GM19324 (cell line): ENCODE measurements around the gene CXCR4.
"Not testable (repeated sequence)": the region's sequence is repeated elsewhere in the genome, so short reads cannot be mapped to it uniquely, and the experiment has no call there.

ENCODE experiments used
- ATAC-seq: cut with Tn5 transposase; IDR thresholded peaks from one replicate; pipeline ENCODE4 v1.9.1; 2021; ENCODE audit warnings: mild to moderate bottlenecking, moderate library complexity; ENCODE audit not compliant: unreplicated experiment, low FRiP score

The CXCR4 gene

DNA sequence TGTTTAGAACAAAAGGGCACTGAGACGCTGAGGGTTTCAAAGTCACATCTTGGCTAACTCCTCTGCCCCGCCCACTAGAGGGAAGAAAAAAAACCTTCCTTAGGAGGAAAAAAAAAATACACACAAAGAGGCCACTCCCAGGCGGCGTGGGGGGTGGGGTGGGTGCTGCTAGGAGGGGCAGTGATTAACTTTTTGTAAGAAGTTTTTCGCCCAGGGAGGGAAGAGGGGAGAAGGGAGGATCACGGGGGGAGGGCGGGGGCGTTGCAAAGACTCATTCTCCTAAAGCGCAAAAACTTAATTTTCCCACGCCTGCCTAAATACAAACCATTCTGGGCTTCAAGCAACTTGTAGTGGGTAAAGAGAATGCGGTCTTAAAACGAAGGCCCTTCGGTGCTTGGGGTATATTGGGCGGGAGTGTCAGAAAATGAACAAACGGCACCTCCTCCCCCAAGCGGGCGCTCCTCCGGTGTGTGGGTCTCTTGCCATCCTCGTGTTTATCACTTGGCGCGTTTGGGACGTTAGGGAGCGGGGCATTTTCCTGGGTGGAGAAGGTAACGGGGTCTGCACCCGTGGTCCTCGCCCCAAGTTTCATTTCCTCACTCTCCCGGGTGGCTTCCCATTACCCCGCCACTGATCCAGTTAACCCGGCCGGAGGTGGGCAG is 1.7 kb downstream of the CXCR4 start:
- ATAC-seq: peak; percentile 8

DNA sequence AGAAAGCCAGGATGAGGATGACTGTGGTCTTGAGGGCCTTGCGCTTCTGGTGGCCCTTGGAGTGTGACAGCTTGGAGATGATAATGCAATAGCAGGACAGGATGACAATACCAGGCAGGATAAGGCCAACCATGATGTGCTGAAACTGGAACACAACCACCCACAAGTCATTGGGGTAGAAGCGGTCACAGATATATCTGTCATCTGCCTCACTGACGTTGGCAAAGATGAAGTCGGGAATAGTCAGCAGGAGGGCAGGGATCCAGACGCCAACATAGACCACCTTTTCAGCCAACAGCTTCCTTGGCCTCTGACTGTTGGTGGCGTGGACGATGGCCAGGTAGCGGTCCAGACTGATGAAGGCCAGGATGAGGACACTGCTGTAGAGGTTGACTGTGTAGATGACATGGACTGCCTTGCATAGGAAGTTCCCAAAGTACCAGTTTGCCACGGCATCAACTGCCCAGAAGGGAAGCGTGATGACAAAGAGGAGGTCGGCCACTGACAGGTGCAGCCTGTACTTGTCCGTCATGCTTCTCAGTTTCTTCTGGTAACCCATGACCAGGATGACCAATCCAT is 2.7 kb downstream of the CXCR4 start:
- ATAC-seq: no peak

DNA sequence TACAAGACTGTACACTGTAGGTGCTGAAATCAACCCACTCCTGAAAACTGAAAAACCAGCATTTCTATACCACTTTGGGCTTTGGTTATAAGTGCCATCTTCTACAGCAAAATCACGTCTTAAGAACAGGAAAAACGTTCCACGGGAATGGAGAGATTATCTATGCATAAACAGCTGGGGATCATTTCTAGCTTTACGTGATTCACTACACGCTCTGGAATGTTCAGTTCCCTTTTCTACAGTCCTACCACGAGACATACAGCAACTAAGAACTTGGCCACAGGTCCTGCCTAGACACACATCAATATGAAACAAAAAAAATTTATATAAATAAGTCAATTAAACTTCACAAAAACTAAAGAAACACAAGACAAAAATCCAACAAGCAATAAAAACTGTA is 3.6 kb downstream of the CXCR4 start:
- ATAC-seq: no peak

DNA sequence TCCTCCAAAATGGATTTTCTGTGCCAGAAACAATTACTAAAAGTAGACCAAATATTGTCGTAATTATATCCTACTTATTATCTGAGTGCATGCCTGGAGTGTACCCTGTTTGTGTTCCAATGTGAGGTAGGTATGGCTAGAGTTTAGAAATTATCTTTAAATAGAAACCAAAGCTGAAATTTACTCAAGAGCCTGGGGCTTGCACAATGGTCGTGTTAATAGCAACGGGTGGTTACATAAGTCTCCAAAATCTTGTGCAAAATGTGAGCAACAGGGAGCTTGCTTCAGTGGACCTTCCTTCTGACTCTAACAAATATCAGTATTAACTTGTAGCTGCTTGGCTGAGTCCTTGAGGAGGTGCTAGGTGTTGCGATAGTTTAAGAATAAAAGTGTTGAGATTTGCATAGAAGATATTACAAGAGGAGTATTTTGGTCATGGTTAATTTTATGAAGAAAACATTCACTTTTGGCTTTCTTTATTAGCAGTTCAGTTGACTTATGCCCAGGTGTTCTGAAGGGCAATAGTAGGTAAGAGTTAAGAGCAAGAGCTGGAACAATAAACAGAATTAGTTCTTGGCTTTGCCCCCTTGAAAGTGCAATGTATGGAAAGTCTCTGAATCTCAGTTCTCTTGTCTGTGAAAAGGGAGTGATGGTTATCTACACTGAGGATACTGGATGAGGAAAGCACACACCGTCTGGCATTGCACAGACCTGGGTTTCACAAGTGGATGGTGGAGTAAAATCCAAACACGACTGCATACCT is 4.6 kb downstream of the CXCR4 start:
- ATAC-seq: no peak

DNA sequence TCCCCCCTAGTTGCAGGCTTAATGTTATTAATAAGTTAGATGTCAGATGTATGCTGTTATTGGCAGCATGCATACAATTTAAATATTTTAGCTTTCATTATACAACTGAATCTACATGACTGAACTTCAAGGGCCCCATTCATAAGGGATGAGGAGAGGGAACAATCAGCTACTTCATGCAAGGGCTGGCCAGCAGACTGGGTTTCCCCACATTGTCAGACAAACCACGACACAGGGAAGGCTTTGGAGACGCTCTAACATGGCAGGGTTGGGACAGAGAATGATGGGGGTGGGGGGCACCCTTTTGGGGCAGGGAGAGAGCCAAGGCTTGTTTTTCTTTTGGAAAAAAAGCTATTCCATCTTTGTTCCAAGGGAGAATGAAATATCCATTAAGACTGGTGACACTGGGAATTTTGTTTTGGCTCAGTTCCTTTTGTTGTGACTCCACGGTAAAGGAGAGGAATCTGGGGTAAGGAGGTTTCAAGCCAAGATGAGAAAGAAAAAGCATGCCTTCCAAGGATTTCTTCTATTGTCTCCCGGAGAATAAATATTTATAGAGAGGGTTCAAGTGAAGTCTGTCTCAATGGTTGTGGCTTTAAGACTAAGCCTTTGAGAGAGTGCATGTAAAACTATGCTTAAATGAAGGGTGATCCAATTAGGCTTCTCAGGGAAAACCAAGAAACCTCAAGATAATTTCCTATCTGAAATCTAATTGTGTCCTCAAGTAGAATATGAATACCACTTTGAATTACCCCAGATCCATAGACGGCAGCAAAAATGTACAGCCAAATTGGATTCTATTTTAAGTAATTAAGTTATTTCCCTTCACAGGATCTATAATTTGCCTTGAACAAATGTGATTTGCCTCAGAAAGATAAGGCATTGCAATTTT is 5.4 kb downstream of the CXCR4 start:
- no peak for ATAC-seq

DNA sequence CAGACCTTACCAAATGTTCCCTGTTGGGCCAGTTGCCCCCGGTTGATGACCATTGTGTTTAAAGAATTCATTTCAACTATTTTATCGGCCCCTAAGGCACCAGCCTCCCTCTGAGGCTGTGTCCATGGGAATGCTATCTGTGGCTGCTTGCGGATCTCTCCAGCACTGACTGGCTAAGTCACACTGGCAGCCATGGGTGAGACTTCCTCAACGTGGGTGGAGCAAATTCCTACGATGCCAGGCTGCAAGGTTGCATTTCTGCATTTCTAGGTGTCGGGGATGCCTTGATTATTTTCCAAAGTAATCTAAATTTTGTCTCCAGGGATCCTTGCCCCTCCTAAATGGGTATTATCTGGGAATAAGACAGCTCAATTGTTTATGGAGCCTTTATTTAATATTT is 6.2 kb downstream of the CXCR4 start:
- ATAC-seq: no peak

DNA sequence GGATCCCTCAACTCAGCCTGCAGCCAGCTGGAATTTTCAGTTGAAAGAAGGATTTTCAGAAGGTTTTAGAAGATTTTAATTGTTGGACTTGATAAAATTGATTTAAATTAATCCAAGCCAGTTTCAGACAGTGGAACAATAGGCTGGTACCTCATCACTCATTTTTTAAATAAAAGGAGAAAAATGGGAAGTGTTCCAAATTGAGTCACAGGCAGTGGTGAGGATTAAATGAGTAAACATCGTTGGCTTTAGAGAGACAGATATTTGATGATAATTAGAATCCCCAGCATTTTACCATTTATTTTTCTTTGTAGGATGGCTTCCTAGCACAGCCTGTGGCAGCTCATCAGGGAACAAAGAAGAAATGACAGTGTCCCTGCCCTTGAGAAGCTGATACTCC is 7.4 kb downstream of the CXCR4 start:
- no peak for ATAC-seq

DNA sequence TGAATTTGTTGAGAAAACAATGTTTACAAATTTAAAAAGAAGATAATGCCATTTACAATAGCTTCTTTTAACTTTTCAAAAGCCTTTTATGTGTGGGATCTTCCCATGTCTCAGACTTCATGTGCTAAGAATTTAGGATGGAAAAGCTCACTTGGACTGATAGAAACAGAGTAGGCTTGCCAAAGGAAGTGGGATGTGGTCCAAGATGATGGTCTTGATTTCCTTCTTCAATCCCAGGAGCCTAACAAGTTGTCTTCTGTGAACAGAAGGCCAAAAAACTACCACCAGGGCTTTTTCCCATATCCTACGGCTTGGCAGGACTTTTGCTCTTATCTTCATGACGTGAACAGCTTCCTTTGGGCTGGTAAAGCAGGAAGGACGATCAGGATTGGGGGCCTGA is 9.5 kb downstream of the CXCR4 start:
- ATAC-seq: no peak

DNA sequence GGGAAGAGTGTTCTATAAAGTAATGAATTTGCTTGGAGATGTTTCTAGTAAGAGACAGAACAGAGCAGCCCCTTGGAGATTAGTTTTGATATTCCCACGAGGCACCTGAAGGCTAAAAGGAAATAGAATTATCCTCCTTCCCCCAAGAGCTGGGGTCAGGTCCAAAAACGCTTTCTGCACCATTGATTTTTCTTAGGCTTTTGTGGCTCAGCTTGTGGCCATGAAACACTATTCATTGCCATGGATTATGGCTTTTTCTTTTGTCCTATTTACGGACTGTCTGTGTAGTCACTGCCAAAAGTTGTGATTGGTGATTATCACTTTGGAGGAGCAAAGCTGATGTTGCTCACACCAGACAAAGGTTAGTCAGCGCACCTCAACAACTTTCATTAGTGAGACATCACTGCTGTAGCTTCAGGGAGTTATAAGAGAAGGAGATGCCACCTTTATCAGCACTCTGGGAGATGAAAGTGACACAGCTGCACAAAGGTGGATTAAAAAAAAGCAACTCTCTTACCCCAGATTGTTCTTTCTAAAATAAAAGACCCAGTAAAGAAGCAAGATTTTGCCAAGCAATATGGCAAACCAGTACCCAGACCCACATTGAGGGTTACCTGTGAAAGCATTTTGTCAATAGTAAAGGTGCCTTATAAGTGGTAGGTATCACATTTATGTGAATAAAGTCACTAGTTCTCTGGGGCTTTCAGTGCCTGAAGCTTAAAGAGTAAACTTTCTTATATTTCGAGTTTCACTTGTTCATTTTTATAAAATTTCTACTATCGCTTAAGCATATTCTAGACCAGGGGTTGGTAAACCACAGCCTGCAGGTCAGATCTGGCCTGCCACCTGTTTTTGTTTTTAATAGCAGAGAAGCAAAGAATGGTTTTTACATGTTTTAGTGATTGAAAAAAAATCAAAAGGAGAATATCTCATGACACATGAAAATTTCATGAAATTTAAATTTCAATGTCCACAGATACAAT is 10.6 kb downstream of the CXCR4 start:
- ATAC-seq: no peak

DNA sequence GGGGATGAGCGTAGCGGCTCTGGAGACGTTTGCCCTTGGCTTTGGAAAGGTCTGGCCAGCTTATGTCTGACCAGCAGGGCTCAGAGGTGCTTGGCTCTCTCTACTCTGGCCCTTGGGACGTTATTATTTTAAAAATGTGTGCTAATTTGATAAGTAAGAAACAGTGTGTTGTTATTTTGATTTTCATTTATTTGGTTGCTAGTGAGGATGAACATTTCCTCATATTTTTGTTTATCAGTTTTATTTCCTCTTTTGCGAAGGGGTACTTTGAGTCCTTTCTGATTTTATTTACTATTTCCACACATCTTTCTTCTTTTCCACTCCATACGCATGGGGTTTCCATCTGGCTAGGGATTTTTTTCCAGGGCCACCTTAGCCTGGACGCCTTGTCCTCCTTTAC is 11.4 kb downstream of the CXCR4 start:
- ATAC-seq: no peak

DNA sequence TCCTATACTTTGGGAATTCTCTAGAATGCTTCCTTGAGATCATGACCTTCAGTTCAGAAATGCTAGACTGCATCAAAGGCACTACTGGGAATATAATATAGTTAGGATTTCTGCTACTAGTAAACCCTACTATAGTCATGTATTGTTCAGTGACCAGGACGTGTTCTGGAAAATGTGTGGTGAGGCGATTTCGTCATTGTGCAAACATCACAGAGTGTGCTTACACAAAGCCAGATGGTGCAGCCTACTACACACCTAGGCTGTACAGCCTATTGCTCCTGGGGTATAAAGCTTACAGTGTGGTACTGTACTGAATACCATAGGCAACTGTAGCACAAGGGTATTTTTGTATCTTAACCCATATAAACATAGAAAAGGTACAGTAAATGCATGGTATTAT is 13.0 kb downstream of the CXCR4 start:
- ATAC-seq: no peak

DNA sequence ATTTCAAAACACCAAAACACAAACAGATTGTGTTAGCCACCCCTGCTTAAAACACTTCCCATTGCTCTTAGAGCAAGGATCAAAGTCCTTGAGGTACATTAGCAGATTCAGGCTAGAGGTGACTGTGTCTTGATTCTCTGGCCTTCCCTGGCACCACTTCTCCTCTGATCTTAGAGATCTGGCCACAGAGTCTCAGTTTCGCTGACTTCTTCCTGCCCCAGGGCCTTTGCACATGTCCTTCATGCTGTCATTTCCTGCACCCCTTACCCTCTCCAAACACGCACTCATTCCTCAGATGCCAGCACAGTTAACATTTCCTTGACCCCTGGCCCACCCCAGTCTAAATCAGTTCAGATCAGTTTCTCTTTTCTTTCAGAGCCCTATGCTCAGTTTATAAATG is 16.9 kb downstream of the CXCR4 start:
- ATAC-seq: no peak

DNA sequence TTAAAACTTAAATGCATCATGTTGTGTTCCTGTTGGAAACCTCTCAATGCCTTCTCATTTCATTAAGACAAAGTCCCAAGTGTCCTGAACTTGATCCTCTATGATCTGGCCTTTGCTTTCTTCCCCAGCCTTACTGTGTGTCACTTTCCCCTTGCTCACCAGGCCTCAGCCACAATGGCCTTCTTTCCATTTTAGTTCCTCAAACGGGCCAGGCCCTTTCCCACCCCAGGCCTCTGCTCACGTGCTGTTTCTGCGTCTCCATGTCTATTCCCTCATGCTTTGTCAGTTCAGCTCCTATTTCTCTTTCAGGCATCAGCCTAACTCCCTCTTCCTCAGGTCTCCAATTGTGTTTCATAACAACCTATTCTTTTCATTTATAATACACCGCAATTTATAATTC is 19.5 kb downstream of the CXCR4 start:
- ATAC-seq: no peak

DNA sequence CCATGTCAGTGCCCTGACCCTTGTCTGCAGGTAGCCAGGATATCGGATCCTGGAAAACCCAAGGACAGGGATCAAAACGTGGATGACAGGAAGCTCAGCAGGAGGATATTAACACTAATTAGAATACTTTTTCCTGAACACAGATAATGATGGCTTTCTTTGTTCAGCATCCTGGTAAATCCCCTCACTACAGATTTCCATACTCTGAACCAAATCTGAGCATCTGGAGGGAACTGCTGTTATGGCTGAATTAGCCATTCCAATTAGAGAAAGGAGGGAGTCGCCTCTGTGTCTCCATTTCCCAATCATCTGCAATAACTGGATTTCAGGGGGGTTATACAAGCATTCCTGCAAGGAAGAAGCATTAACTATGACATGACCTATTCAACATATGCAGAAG is 24.4 kb downstream of the CXCR4 start:
- no peak for ATAC-seq

DNA sequence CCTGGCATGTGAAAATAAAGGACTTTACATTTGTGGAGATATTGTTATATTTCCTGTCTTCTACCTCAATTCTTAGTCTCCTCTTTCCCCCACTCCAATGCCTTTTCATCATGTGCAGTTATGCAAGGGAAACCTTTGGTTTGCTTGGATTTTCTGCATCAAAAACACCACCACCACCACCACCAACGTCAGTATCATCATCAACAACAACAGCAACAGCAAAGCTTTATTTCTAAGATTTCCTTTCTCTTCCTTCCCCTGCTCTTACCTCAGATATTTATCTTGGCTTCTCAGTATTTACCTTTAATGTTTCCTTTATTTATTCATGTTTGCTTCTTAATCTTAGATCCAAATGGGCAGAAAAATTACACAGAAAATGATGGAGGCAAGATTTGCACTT is 26.1 kb downstream of the CXCR4 start:
- no peak for ATAC-seq

DNA sequence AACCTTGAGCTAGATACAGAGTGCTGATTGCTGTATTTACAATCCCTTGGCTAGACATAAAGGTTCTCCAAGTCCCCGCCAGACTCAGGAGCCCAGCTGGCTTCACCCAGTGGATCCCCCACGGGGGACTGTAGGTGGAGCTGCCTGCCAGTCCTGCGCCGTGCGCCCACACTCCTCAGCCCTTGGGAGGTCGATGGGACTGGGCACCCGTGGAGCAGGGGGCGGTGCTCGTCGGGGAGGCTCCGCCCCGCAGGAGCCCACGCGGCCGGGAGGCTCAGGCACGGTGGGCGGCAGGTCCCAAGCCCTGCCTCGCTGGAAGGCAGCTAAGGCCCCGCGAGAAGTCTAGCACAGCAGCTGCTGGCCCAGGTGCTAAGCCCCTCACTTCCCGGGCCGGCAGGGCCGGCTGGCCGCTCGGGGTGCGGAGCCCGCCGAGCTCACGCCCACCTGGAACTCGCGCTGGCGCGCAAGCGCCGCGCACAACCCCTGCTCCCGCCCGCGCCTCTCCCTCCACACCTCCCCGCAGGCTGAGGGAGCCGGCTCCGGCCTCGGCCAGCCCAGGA is 30.0 kb downstream of the CXCR4 start:
- not testable (repeated sequence) for ATAC-seq

DNA sequence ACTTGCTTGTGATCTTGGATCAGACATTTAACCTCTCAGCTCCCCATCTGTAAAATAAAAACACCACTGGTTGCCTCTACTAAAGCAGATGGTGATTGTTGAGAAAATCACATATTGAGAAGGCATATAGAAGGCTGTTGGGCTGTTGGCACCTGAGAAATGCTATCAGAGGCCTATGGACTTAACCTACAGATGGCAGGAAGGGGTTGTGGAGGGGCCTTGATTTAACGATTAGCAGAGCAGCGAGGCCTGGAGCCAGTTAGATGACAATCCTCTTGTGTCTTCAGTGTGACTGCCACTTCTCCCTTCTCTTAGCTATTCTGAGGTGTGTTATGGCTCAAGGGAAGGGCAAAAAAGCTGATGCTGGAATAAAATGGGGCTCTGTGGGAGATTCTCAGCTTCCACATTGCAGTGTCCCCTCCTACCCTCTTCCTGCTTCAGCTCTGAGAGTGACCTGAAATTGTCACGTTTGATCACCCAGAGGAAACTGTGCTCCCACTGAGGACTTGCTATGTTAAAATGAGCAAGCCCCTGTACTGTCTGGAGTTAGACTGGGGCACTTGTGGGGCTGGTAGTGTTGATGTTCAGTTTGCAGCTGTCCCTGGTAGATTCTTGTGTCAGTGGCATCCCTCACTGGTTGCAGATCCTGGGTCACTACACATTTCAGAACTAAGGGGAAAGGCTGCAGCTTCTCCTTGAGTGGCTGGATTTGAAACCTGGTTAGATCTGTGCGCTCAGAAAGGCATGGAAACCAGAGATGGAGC is 31.5 kb downstream of the CXCR4 start:
- ATAC-seq: no peak

DNA sequence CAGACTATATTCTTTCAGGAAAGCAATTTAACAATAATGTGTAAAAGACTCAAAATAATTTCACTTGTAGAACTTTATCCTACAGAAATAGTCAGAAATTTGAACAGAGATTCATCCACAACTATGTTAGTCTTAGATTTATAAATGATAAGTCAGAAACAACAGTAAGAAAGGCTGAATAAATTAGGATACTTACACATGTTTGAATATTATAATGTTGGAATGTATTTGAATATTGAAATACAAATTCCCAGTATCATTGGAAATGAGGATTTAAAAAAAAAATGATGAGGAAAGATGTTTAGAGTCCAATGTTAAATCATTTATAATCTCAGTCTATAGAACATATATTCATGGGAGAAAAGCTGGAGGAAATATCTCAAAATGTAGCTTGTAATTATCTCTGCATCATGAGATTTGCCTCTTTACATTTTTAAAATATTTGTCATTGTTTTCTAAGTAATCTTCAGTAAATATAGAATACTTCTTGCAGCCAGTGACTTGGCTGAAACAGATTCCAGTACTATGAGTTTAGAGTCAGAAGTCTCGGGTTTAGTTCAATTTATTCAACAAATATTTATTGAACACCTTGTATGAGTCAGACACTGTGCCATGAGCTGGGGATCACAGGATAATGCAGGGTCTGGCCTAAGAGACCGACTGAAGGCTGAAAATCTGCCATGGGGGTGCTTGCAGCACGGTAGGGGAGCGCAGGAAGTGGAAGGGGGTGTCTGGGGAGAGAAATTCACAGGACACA is 32.3 kb downstream of the CXCR4 start:
- ATAC-seq: no peak
